Measurements from ENCODE around the gene CYB5A.
"Not testable (repeated sequence)": the region's sequence is repeated elsewhere in the genome, so short reads cannot be mapped to it uniquely, and the experiment has no call there.

Gene CYB5A

GRCh38 chr18:74291771-74292540 is at the start of gene CYB5A:
TSS of gene CYB5A (minus strand) at chr18:74291963. CDS start at chr18:74291875, 88 bp downstream.
- peak within 1 kb of the TSS; percentile 85 for H3K4me3 ChIP-seq (ENCODE audit: low read depth, low read length)
- peaks cover 30% of the 10 kb centered on the region for H3K4me1 ChIP-seq (ENCODE audit: control insufficient read depth, insufficient read depth, low read length)
- peaks cover 5% of the 10 kb centered on the region; the same call in 1 of the 2 replicates for H3K36me3 ChIP-seq (ENCODE audit: control insufficient read depth, insufficient read depth, low read length)
- no peaks in the 10 kb centered on the region for H3K9me3 ChIP-seq (ENCODE audit: control insufficient read depth, insufficient read depth, low read depth, low read length)
- no peaks in the 10 kb centered on the region for H3K27me3 ChIP-seq (ENCODE audit: control insufficient read depth, insufficient read depth, low read length)
- H3K9ac ChIP-seq (ENCODE audit: low read length) = peak within 1 kb of the TSS; percentile 82
- H3K27ac ChIP-seq (ENCODE audit: low read depth, low read length) = peak within 1 kb of the TSS; percentile 64

GRCh38 chr18:74337912-74338309 is 46.1 kb upstream of the CYB5A start:
- H3K9ac ChIP-seq (ENCODE audit: low read length) = no peak overlapping the region
- H3K4me3 ChIP-seq (ENCODE audit: low read depth, low read length) = no peak overlapping the region
- 0 out of 2 replicates have a peak, but pooled peaks cover 6% of the 10 kb centered on the region for H3K9me3 ChIP-seq (ENCODE audit: control insufficient read depth, insufficient read depth, low read depth, low read length)
- no peaks in the 10 kb centered on the region for H3K27me3 ChIP-seq (ENCODE audit: control insufficient read depth, insufficient read depth, low read length)
- H3K4me1 ChIP-seq (ENCODE audit: control insufficient read depth, insufficient read depth, low read length) = peaks cover 7% of the 10 kb centered on the region
- no peak overlapping the region for H3K27ac ChIP-seq (ENCODE audit: low read depth, low read length)
- H3K36me3 ChIP-seq (ENCODE audit: control insufficient read depth, insufficient read depth, low read length) = no peaks in the 10 kb centered on the region

GRCh38 chr18:74337155-74337911 is 45.6 kb upstream of the CYB5A start:
- Histone ChIP-seq H3K27ac (ENCODE audit: low read depth, low read length) (no peak overlapping the region), H3K4me3 (ENCODE audit: low read depth, low read length) (no peak overlapping the region), H3K9ac (ENCODE audit: low read length) (no peak overlapping the region), H3K4me1 (ENCODE audit: control insufficient read depth, insufficient read depth, low read length) (peaks cover 7% of the 10 kb centered on the region), H3K9me3 (ENCODE audit: control insufficient read depth, insufficient read depth, low read depth, low read length) (0 out of 2 replicates have a peak, but pooled peaks cover 6% of the 10 kb centered on the region), H3K27me3 (ENCODE audit: control insufficient read depth, insufficient read depth, low read length) (no peaks in the 10 kb centered on the region), H3K36me3 (ENCODE audit: control insufficient read depth, insufficient read depth, low read length) (no peaks in the 10 kb centered on the region)

DNA sequence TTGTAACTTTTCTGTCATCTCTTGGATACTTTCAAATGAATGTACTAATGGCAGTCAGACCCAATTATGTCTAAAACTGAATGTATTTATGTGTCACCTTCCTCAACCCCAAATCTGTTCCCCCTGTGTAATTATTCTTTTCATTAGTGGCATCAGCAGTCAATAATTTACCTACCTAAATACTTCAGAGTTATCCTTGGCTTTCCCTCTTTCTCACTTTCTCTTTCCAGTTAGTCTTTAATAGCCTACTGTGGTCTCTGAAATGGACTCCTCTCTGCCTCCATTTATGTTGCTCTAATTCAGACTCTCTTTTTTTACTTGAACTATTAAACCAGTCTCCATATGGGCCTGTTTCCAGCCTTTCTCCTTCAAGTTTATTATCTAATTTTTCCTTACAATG is 44.9 kb upstream of the CYB5A start:
- no peaks in the 10 kb centered on the region for H3K27me3 ChIP-seq (ENCODE audit: control insufficient read depth, insufficient read depth, low read length)
- H3K9ac ChIP-seq (ENCODE audit: low read length) = no peak overlapping the region
- H3K36me3 ChIP-seq (ENCODE audit: control insufficient read depth, insufficient read depth, low read length) = no peaks in the 10 kb centered on the region
- H3K4me3 ChIP-seq (ENCODE audit: low read depth, low read length) = no peak overlapping the region
- H3K4me1 ChIP-seq (ENCODE audit: control insufficient read depth, insufficient read depth, low read length) = peaks cover 7% of the 10 kb centered on the region
- H3K27ac ChIP-seq (ENCODE audit: low read depth, low read length) = no peak overlapping the region
- H3K9me3 ChIP-seq (ENCODE audit: control insufficient read depth, insufficient read depth, low read depth, low read length) = 0 out of 2 replicates have a peak, but pooled peaks cover 6% of the 10 kb centered on the region

DNA sequence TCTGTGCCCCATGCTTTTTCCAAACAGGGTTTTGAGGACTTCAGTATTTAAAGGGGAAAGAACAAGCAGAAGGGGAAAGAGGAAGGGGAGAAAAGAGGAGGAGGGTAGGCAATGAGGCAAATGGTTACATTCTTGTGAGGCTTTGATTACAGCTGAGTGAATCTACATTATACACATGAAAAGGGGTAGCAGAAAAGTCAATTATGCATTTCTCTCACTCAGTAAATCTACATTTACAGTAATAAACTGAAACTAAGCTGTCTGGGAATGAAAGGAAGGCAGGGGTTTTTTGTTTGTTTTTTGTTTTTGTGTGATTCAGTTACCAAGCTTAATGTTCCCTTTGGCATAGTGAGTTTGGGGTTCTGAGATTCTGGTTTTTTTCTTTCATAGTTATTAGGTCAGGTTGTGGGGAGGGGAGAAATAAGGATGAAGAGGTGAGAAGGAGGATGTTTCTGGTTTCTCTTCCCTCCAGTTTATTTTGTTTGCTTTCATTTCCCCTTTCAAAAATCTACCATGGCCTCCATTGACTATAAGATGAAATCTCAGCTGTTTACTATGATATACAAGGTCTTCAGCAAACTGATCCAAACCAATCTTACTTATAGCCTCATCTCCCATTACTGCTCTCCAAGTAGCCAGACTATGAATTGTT is 42.6 kb upstream of the CYB5A start:
- Histone ChIP-seq H3K36me3 (ENCODE audit: control insufficient read depth, insufficient read depth, low read length) (no peaks in the 10 kb centered on the region), H3K4me1 (ENCODE audit: control insufficient read depth, insufficient read depth, low read length) (peaks cover 7% of the 10 kb centered on the region), H3K27me3 (ENCODE audit: control insufficient read depth, insufficient read depth, low read length) (no peaks in the 10 kb centered on the region), H3K9me3 (ENCODE audit: control insufficient read depth, insufficient read depth, low read depth, low read length) (0 out of 2 replicates have a peak, but pooled peaks cover 6% of the 10 kb centered on the region), H3K27ac (ENCODE audit: low read depth, low read length) (no peak overlapping the region), H3K9ac (ENCODE audit: low read length) (no peak overlapping the region), H3K4me3 (ENCODE audit: low read depth, low read length) (no peak overlapping the region)

DNA sequence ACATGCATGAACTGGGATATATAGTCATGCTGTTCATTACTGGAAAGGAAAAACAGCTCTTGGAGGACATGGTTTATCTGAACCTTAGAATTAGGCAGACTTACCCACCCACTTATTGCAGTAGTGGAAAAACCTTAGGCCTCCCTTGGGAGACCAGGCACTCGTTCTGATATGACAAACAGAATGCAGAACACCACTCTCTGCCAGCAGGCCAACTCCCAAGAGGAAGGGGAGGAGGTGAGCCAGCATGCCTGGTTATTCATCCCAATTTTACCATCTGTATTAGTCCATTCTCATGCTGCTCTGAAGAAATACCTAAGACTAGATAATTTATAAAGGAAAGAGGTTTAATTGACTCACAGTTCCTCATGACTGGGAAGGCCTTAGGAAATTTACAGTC is 41.3 kb upstream of the CYB5A start:
- no peaks in the 10 kb centered on the region for H3K36me3 ChIP-seq (ENCODE audit: control insufficient read depth, insufficient read depth, low read length)
- 0 out of 2 replicates have a peak, but pooled peaks cover 6% of the 10 kb centered on the region for H3K9me3 ChIP-seq (ENCODE audit: control insufficient read depth, insufficient read depth, low read depth, low read length)
- peaks cover 7% of the 10 kb centered on the region for H3K4me1 ChIP-seq (ENCODE audit: control insufficient read depth, insufficient read depth, low read length)
- no peaks in the 10 kb centered on the region for H3K27me3 ChIP-seq (ENCODE audit: control insufficient read depth, insufficient read depth, low read length)
- no peak overlapping the region for H3K27ac ChIP-seq (ENCODE audit: low read depth, low read length)
- H3K4me3 ChIP-seq (ENCODE audit: low read depth, low read length) = no peak overlapping the region
- H3K9ac ChIP-seq (ENCODE audit: low read length) = no peak overlapping the region

DNA sequence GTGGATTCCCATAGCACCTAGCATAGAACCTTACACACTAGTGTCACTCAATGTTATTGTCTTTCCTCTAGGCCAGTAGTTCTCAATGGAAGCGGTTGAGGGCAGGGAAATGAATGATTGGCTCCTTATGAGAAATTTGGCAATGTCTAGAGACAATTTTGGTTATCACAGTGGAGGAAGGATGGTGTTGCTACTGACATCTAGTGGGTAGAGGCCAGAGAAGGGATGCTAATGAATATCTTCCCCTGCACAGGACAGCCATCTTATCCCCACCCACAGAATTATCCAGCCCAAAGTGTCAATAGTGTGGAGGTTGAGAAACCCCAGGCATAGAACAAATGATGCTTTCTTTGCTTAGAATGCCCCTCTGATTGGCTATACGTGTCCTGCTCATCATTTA is 39.6 kb upstream of the CYB5A start:
- Histone ChIP-seq H3K4me3 (ENCODE audit: low read depth, low read length) (no peak overlapping the region), H3K4me1 (ENCODE audit: control insufficient read depth, insufficient read depth, low read length) (peaks cover 7% of the 10 kb centered on the region), H3K9ac (ENCODE audit: low read length) (no peak overlapping the region)

GRCh38 chr18:74329688-74330205 is 38.0 kb upstream of the CYB5A start:
- 0 out of 2 replicates have a peak, but pooled peaks cover 6% of the 10 kb centered on the region for H3K9me3 ChIP-seq (ENCODE audit: control insufficient read depth, insufficient read depth, low read depth, low read length)
- H3K9ac ChIP-seq (ENCODE audit: low read length) = no peak overlapping the region
- H3K36me3 ChIP-seq (ENCODE audit: control insufficient read depth, insufficient read depth, low read length) = no peaks in the 10 kb centered on the region
- H3K4me3 ChIP-seq (ENCODE audit: low read depth, low read length) = no peak overlapping the region
- no peak overlapping the region for H3K27ac ChIP-seq (ENCODE audit: low read depth, low read length)
- no peaks in the 10 kb centered on the region for H3K27me3 ChIP-seq (ENCODE audit: control insufficient read depth, insufficient read depth, low read length)
- peaks cover 7% of the 10 kb centered on the region for H3K4me1 ChIP-seq (ENCODE audit: control insufficient read depth, insufficient read depth, low read length)

More for the DNA sequence above, 39.6 kb upstream of the CYB5A start:
- no peak overlapping the region for H3K27ac ChIP-seq (ENCODE audit: low read depth, low read length)
- 0 out of 2 replicates have a peak, but pooled peaks cover 6% of the 10 kb centered on the region for H3K9me3 ChIP-seq (ENCODE audit: control insufficient read depth, insufficient read depth, low read depth, low read length)
- H3K27me3 ChIP-seq (ENCODE audit: control insufficient read depth, insufficient read depth, low read length) = no peaks in the 10 kb centered on the region
- no peaks in the 10 kb centered on the region for H3K36me3 ChIP-seq (ENCODE audit: control insufficient read depth, insufficient read depth, low read length)

GRCh38 chr18:74328206-74328605 is 36.4 kb upstream of the CYB5A start:
- no peak overlapping the region for H3K4me3 ChIP-seq (ENCODE audit: low read depth, low read length)
- no peaks in the 10 kb centered on the region; the same call in 1 of the 2 replicates for H3K4me1 ChIP-seq (ENCODE audit: control insufficient read depth, insufficient read depth, low read length)
- no peaks in the 10 kb centered on the region for H3K36me3 ChIP-seq (ENCODE audit: control insufficient read depth, insufficient read depth, low read length)
- no peaks in the 10 kb centered on the region for H3K27me3 ChIP-seq (ENCODE audit: control insufficient read depth, insufficient read depth, low read length)
- no peak overlapping the region for H3K9ac ChIP-seq (ENCODE audit: low read length)
- H3K27ac ChIP-seq (ENCODE audit: low read depth, low read length) = no peak overlapping the region
- H3K9me3 ChIP-seq (ENCODE audit: control insufficient read depth, insufficient read depth, low read depth, low read length) = 0 out of 2 replicates have a peak, but pooled peaks cover under 1% of the 10 kb centered on the region

- not testable (repeated sequence) for H3K4me1 ChIP-seq (ENCODE audit: control insufficient read depth, insufficient read depth, low read length)
Observed at GRCh38 chr18:74326791-74327190, 35.0 kb upstream of the CYB5A start.

More at GRCh38 chr18:74326791-74327190, 35.0 kb upstream of the CYB5A start:
- not testable (repeated sequence) for H3K9ac ChIP-seq (ENCODE audit: low read length); H3K9me3 ChIP-seq (ENCODE audit: control insufficient read depth, insufficient read depth, low read depth, low read length); H3K4me3 ChIP-seq (ENCODE audit: low read depth, low read length); H3K27me3 ChIP-seq (ENCODE audit: control insufficient read depth, insufficient read depth, low read length); H3K27ac ChIP-seq (ENCODE audit: low read depth, low read length); H3K36me3 ChIP-seq (ENCODE audit: control insufficient read depth, insufficient read depth, low read length)
